Measurements from ENCODE around the gene ZNF467. TPM values are rescaled to one million over a fixed set of nuclear protein-coding genes. Genes with fewer than 3 reads are reported as not detected.

The ZNF467 gene
- total RNA-seq, 4 donors from 2014 or later = 1.2 to 4.4 (median 2.0) TPM

DNA sequence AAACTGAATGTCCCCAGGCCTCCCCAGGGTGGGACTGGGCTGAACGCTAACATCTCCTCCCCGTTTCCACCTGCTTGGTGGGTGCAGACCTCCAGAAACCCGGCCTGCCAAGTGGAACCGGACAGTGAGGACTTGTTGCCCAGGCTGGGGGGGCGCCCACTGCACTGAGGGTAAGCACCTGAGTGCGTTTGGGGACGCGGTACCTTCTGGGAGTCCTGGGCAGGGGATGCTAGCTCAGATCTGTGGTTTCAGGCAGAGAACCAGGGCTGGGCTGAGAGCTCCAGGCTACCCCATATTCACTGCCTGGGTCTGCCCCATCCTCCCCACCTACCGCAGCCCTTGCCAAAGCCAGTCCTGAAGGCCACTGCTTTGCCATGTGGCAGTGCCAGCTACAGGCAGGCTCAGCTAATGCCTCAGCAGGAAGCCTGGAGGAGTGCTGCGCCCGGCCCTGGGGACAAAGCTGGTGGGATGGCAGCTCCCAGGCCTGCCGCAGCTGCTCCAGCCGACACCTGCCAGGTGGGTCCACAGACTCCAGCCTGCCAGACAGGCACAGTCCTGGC lies 3.5 kb upstream of the ZNF467 start:
- 50 to 64% methylated on average over 2 to 4 of the region's 13 CpGs for WGBS, 2 donors
- H3K36me3 ChIP-seq = no peaks in the 10 kb centered on the region
- no peak overlapping the region for H3K4me3 ChIP-seq
- no peak for DNase-seq
- H3K4me1 ChIP-seq = peaks cover 8 to 51% (median 13%) of the 10 kb centered on the region in 3 donors
- peak overlapping the region in 2 of 4 donors; percentile 47 to 58 for H3K27ac ChIP-seq
- intact Hi-C loops (cut with DNase I) = no loop called here
- no peaks in the 10 kb centered on the region for H3K9me3 ChIP-seq
- TF ChIP-seq POLR2A (IDR thresholded peaks at IDR 0.05) = no peak
- TF ChIP-seq, protein P1, sequence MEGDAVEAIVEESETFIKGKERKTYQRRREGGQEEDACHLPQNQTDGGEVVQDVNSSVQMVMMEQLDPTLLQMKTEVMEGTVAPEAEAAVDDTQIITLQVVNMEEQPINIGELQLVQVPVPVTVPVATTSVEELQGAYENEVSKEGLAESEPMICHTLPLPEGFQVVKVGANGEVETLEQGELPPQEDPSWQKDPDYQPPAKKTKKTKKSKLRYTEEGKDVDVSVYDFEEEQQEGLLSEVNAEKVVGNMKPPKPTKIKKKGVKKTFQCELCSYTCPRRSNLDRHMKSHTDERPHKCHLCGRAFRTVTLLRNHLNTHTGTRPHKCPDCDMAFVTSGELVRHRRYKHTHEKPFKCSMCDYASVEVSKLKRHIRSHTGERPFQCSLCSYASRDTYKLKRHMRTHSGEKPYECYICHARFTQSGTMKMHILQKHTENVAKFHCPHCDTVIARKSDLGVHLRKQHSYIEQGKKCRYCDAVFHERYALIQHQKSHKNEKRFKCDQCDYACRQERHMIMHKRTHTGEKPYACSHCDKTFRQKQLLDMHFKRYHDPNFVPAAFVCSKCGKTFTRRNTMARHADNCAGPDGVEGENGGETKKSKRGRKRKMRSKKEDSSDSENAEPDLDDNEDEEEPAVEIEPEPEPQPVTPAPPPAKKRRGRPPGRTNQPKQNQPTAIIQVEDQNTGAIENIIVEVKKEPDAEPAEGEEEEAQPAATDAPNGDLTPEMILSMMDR (IDR thresholded peaks at IDR 0.05) = no peak
- peaks cover 0 to 29% (median 0%) of the 10 kb centered on the region in 4 donors for H3K27me3 ChIP-seq

DNA sequence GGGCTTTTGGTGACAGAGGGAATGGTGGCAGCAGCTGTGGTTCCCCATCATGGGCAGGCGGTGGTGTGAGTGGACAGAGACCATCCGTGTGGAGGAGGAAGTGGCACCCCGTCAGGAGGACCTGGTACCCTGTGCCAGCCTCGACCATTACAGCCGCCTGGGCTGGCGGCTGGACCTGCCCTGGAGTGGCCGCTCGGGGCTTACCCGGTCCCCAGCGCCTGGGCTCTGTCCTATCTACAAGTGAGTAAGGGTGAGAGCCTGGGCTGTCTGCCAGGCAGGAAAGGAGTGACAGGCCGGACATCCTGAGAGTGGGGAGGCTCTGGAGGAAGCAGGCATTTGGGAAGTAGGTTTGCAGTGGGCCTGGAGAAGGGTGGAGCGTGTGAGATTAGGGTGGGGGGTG lies 2.9 kb upstream of the ZNF467 start:
- Histone ChIP-seq H3K27me3 (peaks cover 0 to 29% (median 0%) of the 10 kb centered on the region in 4 donors), H3K4me1 (peaks cover 9 to 57% (median 16%) of the 10 kb centered on the region in 3 donors), H3K36me3 (no peaks in the 10 kb centered on the region), H3K9me3 (no peaks in the 10 kb centered on the region), H3K27ac (peak overlapping the region in 3 of 4 donors; percentile 42 to 58 (median 47)), H3K4me3 (peak overlapping the region in 1 of 4 donors; percentile 39)
- DNase-seq = no peak
- intact Hi-C loops (cut with DNase I) = no loop called here
- 30 to 34% methylated on average over 2 to 4 of the region's 12 CpGs for WGBS, 2 donors
- TF ChIP-seq, protein P1 (IDR thresholded peaks at IDR 0.05) = no peak
- no peak for TF ChIP-seq POLR2A (IDR thresholded peaks at IDR 0.05)

DNA sequence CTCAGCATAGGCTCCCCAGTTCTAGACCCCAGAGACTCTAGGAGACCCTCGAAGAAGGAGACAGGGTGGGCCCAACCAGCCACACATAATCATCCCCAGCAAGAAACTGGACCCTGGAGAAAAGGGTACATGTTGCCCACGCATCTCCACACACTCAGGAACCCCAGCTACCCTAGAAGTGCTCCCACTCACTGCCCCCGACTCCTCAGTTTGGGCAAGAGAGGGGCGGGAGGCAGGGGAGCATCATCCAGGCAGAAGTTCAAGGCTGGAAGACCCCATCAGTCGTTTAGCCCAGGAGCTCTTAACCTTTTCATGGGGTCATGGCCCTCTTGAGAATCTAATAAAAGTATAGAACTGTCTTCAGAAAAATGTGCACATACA lies 1.8 kb upstream of the ZNF467 start:
- H3K36me3 ChIP-seq = no peaks in the 10 kb centered on the region
- WGBS, 2 donors = 60% methylated on average over 2 of the region's 5 CpGs; no CpG with 5 or more reads in 1 of the 2 donors
- intact Hi-C loops (cut with DNase I) = no loop called here
- H3K27ac ChIP-seq = peak overlapping the region in 2 of 4 donors; percentile 78 to 87
- peaks cover 0 to 38% (median 0%) of the 10 kb centered on the region in 4 donors for H3K27me3 ChIP-seq
- no peaks in the 10 kb centered on the region for H3K9me3 ChIP-seq
- no peak overlapping the region for H3K4me3 ChIP-seq
- TF ChIP-seq, protein P1 (IDR thresholded peaks at IDR 0.05) = no peak
- TF ChIP-seq POLR2A (IDR thresholded peaks at IDR 0.05) = no peak
- DNase-seq = no peak
- peaks cover 14 to 64% (median 22%) of the 10 kb centered on the region in 3 donors for H3K4me1 ChIP-seq

DNA sequence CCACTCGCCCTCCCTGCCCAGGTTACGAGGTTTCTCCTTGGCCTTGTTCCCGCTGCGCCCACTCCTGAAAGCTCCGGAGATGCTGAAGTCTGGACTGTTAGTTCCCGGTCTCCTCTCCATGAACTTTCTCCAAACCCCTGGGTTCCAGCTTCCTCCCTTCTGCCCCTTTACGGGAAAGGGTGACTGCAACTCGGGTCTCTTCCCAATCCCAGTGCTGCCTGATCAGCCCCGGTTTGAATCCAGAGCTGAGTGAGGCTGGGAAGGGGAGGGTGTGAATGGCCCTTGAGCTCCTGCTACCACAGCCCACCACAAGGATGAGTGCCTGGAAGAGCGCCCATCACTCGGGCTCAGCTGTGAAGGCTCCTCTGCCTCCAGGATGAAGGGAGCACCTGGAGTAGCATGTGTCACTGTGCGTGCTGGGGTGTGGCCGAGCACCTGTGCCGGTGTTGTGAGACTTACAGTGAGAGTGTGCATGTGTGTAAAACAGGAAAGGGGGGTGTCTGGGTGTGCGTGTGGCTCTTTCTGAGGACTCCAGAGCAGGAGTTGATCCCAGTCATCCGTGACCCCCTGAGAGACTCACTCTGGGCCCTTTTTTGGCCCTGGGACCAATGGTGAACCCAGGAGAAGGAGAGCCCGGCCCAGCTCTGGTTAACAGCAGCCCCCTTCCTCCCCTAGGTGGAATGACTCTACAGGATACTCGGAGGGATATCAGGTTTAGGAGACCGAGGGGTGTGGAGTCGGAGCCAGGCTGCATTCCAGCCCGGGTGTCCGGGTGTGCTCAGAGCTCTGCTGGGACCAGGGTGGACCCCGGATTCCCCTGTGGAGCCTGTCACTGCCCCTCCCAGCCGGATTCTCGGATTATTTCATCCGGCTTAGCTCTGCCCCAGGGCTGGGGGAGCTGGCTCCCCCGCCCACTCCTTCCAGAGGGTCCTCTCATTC lies 1.1 kb upstream of the ZNF467 start:
- peaks cover 14 to 64% (median 22%) of the 10 kb centered on the region in 3 donors for H3K4me1 ChIP-seq
- intact Hi-C loops (cut with DNase I) = no loop called here
- peak overlapping the region in 3 of 4 donors; percentile 58 to 86 (median 72) for H3K4me3 ChIP-seq

More for the DNA sequence above, 1.1 kb upstream of the ZNF467 start:
- Histone ChIP-seq H3K27ac (peak overlapping the region in 3 of 4 donors; percentile 78 to 87 (median 86)), H3K27me3 (peaks cover 0 to 42% (median 0%) of the 10 kb centered on the region in 4 donors), H3K9me3 (no peaks in the 10 kb centered on the region), H3K36me3 (no peaks in the 10 kb centered on the region)
- TF ChIP-seq, protein P1 (IDR thresholded peaks at IDR 0.05) = no peak
- TF ChIP-seq POLR2A (IDR thresholded peaks at IDR 0.05) = no peak
- WGBS, 2 donors = 29 to 47% methylated on average over 11 to 16 of the region's 27 CpGs
- no peak for DNase-seq

Measured in esophagus squamous epithelium (tissue), 5 donors.